ENCODE results near the gene ODAD4. TPM values are rescaled to one million over a fixed set of nuclear protein-coding genes. Genes with fewer than 3 reads are reported as not detected.

Gene ODAD4
- total RNA-seq, 1 experiment from 2014 or later, result 0.98 TPM

- Histone ChIP-seq H3K4me3 (ENCODE audit: low read depth, low read length) (no peak overlapping the region), H3K9me3 (no peaks in the 10 kb centered on the region), H3K36me3 (ENCODE audit: control insufficient read depth, insufficient read depth, low read length) (no peaks in the 10 kb centered on the region), H3K4me1 (peaks cover 24% of the 10 kb centered on the region), H3K27me3 (replicated peaks; ENCODE audit: control insufficient read depth, insufficient read depth, low read length) (no peaks in the 10 kb centered on the region)
- no peaks in the 10 kb centered on the region for H3K27me3 Mint-ChIP-seq (ENCODE audit: insufficient read depth, unreplicated experiment)
- TF ChIP-seq, protein P1, sequence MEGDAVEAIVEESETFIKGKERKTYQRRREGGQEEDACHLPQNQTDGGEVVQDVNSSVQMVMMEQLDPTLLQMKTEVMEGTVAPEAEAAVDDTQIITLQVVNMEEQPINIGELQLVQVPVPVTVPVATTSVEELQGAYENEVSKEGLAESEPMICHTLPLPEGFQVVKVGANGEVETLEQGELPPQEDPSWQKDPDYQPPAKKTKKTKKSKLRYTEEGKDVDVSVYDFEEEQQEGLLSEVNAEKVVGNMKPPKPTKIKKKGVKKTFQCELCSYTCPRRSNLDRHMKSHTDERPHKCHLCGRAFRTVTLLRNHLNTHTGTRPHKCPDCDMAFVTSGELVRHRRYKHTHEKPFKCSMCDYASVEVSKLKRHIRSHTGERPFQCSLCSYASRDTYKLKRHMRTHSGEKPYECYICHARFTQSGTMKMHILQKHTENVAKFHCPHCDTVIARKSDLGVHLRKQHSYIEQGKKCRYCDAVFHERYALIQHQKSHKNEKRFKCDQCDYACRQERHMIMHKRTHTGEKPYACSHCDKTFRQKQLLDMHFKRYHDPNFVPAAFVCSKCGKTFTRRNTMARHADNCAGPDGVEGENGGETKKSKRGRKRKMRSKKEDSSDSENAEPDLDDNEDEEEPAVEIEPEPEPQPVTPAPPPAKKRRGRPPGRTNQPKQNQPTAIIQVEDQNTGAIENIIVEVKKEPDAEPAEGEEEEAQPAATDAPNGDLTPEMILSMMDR (IDR thresholded peaks at IDR 0.05; ENCODE audit: insufficient read depth in 1 of 2, low read depth in 1 of 2, low read length in 1 of 2, severe bottlenecking in 1 of 2, unreplicated experiment in 1 of 2), result no peak
- H3K4me3 Mint-ChIP-seq (ENCODE audit: unreplicated experiment), result no peak overlapping the region
- H3K4me1 Mint-ChIP-seq (ENCODE audit: low read depth, unreplicated experiment), result peaks cover 25% of the 10 kb centered on the region
- CTCF ChIA-PET, result interaction anchor here (0.5 to 2.4 kb wide), 4 partner anchors 32 to 151 kb away, joined by 3 to 9 read pairs (median 4); partner anchors contain the start of gene ODAD4
- H3K27ac Mint-ChIP-seq (ENCODE audit: unreplicated experiment), result peak overlapping the region; percentile 27
- POLR2A ChIA-PET, result interaction anchor here (0.6 kb wide), 1 partner anchor 23 kb away, joined by 3 read pairs; no protein-coding TSS in a partner anchor
- no peaks in the 10 kb centered on the region for H3K9me3 Mint-ChIP-seq (ENCODE audit: unreplicated experiment)
- peaks cover 15% of the 10 kb centered on the region for H3K36me3 Mint-ChIP-seq (ENCODE audit: insufficient read depth, unreplicated experiment)
- BruUV-seq (replicated peaks), result no TSS peak
- intact Hi-C loops (cut with micrococcal nuclease; ENCODE audit: unreplicated experiment), result loop anchor here (2.0 kb wide), 1 partner anchor 63 kb away; no protein-coding TSS in a partner anchor
- peak; percentile 27 to 55 for DNase-seq
Measured at GRCh38 chr17:41962111-41962510, 31.7 kb downstream of the ODAD4 start.

- peaks cover 23% of the 10 kb centered on the region for H3K36me3 Mint-ChIP-seq (ENCODE audit: insufficient read depth, unreplicated experiment)
- peak; percentile 81 to 83 for DNase-seq
- intact Hi-C loops (cut with micrococcal nuclease; ENCODE audit: unreplicated experiment), result loop anchor here (1.0 to 2.0 kb wide), 3 partner anchors 62 to 153 kb away; no protein-coding TSS in a partner anchor
- H3K27me3 Mint-ChIP-seq (ENCODE audit: insufficient read depth, unreplicated experiment), result no peaks in the 10 kb centered on the region
- no peak overlapping the region for H3K4me3 Mint-ChIP-seq (ENCODE audit: unreplicated experiment)
- H3K27ac Mint-ChIP-seq (ENCODE audit: unreplicated experiment), result no peak overlapping the region
- H3K9me3 ChIP-seq, result no peaks in the 10 kb centered on the region
- TF ChIP-seq, protein P1 (IDR thresholded peaks at IDR 0.05; ENCODE audit: insufficient read depth in 1 of 2, low read depth in 1 of 2, low read length in 1 of 2, severe bottlenecking in 1 of 2, unreplicated experiment in 1 of 2), result peak; percentile 95 to 97
- H3K36me3 ChIP-seq (ENCODE audit: control insufficient read depth, insufficient read depth, low read length), result peaks cover 2% of the 10 kb centered on the region; the same call in 1 of the 2 replicates
- H3K9me3 Mint-ChIP-seq (ENCODE audit: unreplicated experiment), result no peaks in the 10 kb centered on the region
- ChIA-PET CTCF (interaction anchor here (0.9 to 2.4 kb wide), 4 partner anchors 33 to 87 kb away, joined by 4 to 9 read pairs (median 5); partner anchors contain the start of genes DNAJC7 and ODAD4), POLR2A (interaction anchor here (0.6 to 0.9 kb wide), 2 partner anchors 22 to 54 kb away, joined by 3 read pairs; partner anchors contain the start of gene DNAJC7)
- BruUV-seq (replicated peaks), result no TSS peak
- peaks cover 24% of the 10 kb centered on the region for H3K4me1 ChIP-seq
- H3K4me1 Mint-ChIP-seq (ENCODE audit: low read depth, unreplicated experiment), result peaks cover 20% of the 10 kb centered on the region
- no peak overlapping the region for H3K4me3 ChIP-seq (ENCODE audit: low read depth, low read length)
- no peaks in the 10 kb centered on the region for H3K27me3 ChIP-seq (replicated peaks; ENCODE audit: control insufficient read depth, insufficient read depth, low read length)
Measured at GRCh38 chr17:41962768-41963434, 32.5 kb downstream of the ODAD4 start.

DNA sequence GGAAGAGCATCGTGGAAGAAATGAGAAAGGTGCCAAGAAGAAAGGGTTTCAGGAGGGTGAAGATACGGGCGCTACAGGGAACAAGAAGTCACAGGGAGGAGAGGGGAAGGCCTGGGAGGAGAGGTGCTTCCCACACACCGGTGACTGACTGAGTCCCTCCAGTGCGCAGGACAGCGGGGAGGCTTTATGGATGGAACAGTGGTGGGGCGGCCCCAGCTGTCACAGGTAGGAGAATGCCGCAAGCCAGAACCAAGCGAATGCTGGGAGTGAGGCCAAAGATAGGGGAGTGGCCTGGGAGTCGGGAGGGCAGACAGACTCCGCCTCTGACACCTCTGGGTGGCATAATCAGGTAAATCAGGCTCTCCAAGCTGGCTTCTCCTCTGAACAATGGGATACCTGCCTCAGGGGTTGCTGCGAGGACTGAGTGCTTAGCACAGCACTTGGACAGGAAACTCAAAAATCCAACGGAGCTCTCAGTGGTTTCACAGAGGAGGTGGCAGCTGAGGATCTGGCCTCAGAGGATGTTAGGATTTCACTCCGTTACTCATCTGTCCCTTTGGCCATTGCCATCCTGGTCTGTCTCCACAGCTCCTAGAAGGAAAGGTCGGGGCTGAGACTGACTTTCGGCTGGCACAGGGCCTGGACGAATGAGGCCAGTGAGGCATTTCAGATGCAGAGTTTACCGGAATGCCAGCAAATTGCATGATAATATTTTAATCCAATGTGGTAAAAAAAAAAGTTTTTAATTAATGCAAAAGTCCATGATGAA lies 35.5 kb downstream of the ODAD4 start:
- POLR2A ChIA-PET, result interaction anchor here (0.5 to 2.5 kb wide), 17 partner anchors 9 to 1677 kb away, joined by 3 to 27 read pairs (median 4); partner anchors contain the start of genes DNAJC7, HAP1, JUP and NKIRAS2
- TSS peak; percentile 63 for BruUV-seq (replicated peaks)
- H3K4me1 Mint-ChIP-seq (ENCODE audit: low read depth, unreplicated experiment), result peaks cover 23% of the 10 kb centered on the region

More for the DNA sequence above, 35.5 kb downstream of the ODAD4 start:
- Histone ChIP-seq H3K36me3 (ENCODE audit: control insufficient read depth, insufficient read depth, low read length) (peaks cover 8% of the 10 kb centered on the region; the same call in 1 of the 2 replicates), H3K9me3 (no peaks in the 10 kb centered on the region), H3K4me3 (ENCODE audit: low read depth, low read length) (peak overlapping the region; percentile 83), H3K4me1 (peaks cover 20% of the 10 kb centered on the region), H3K27me3 (replicated peaks; ENCODE audit: control insufficient read depth, insufficient read depth, low read length) (no peaks in the 10 kb centered on the region)
- H3K27ac Mint-ChIP-seq (ENCODE audit: unreplicated experiment), result peak overlapping the region; percentile 0
- TF ChIP-seq, protein P1 (IDR thresholded peaks at IDR 0.05; ENCODE audit: insufficient read depth in 1 of 2, low read depth in 1 of 2, low read length in 1 of 2, severe bottlenecking in 1 of 2, unreplicated experiment in 1 of 2), result no peak
- H3K36me3 Mint-ChIP-seq (ENCODE audit: insufficient read depth, unreplicated experiment), result peaks cover 52% of the 10 kb centered on the region
- no peaks in the 10 kb centered on the region for H3K27me3 Mint-ChIP-seq (ENCODE audit: insufficient read depth, unreplicated experiment)
- CTCF ChIA-PET, result interaction anchor here (0.5 to 2.1 kb wide), 13 partner anchors 35 to 1514 kb away, joined by 3 to 7 read pairs (median 4); partner anchors contain the start of genes KAT2A, NKIRAS2 and ODAD4
- H3K9me3 Mint-ChIP-seq (ENCODE audit: unreplicated experiment), result no peaks in the 10 kb centered on the region
- intact Hi-C loops (cut with micrococcal nuclease; ENCODE audit: unreplicated experiment), result loop anchor here (2.0 kb wide), 3 partner anchors 37 to 51 kb away; partner anchors contain the start of genes ACLY and DNAJC7
- peak; percentile 93 to 94 for DNase-seq
- peak overlapping the region; percentile 79 for H3K4me3 Mint-ChIP-seq (ENCODE audit: unreplicated experiment)

Measured in Caco-2 (cell line).